Pancreas (tissue), 10 donors: ENCODE results near the gene SORT1. TPM values are rescaled to one million over a fixed set of nuclear protein-coding genes. Genes with fewer than 3 reads are reported as not detected.

Experiments
- ATAC-seq, 4 donors: fragments of 200-7000 bp; cut with Tn5 transposase; one replicate each; pipeline versions ENCODE4 v1.8.0 to v1.9.1; 2020; ENCODE audit warnings: mild to moderate bottlenecking in 4 of 4, moderate library complexity in 4 of 4
- DNase-seq, 6 donors: peaks; one replicate each; pipeline ENCODE4 v3.0.0-alpha.2; 2020
- FAIRE-seq: peaks from 2 replicates; lab custom pipeline; 2012; peaks lifted over from hg19 to GRCh38; lab: Jason Lieb, UNC
- H3K27ac ChIP-seq, 4 donors: fragments of 200-600 bp; sonication (generic); 1 replicate in 3 of 4; 2 replicates in 1 of 4; pipeline versions ENCODE4 v1.5.0 to v1.8.0; 2020
- H3K27me3 ChIP-seq, 4 donors: fragments of 200-600 bp; one replicate each; pipeline ENCODE4 v1.8.0; 2021
- H3K36me3 ChIP-seq, 3 donors: fragments of 200-600 bp; sonication (generic) in 1 of 3; one replicate each; pipeline versions ENCODE4 v1.5.0 to v1.8.0; 2020 to 2021
- H3K4me1 ChIP-seq, 3 donors: fragments of 200-600 bp; one replicate each; pipeline ENCODE4 v1.8.0; 2021
- H3K4me3 ChIP-seq, 4 donors: fragments of 200-600 bp; sonication (generic) in 2 of 4; one replicate each; pipeline versions ENCODE4 v1.5.0 to v1.8.0; 2020 to 2021
- H3K9me3 ChIP-seq, 4 donors: fragments of 200-600 bp; one replicate each; pipeline ENCODE4 v1.8.0; 2021
- WGBS, 2 donors: extraction: QIAGEN DNeasy Blood & Tissue Kit; methylation state at CpG; one replicate each; pipeline ENCODE4 v1.1.7; 2013; 5-methylcytosine and 5-hydroxymethylcytosine counted together
- intact Hi-C, 3 donors: fragments of 100-400 bp; cut with DNase I; formaldehyde crosslinking; loops; one replicate each; pipeline versions ENCODE4 v1.11.1 to v1.14.2; 2022
- polyA plus RNA-seq, 2 donors: library from polyadenylated mRNA; stranded (reverse); fragments of 200-250 nt; gene quantifications; one replicate each; pipeline ENCODE4 v1.2.3, GENCODE V29; 2013
- total RNA-seq, 6 donors: library from RNA; stranded (reverse); fragmentation: NEBNext Ultra II Directional in 4 of 6; extraction: Animal tissue kit (Norgen Biotek cat#: 25700) in 4 of 6; gene quantifications; one replicate each; pipeline versions ENCODE4 v1.2.1 to v1.2.4, GENCODE V29; 2021 to 2023
- TF ChIP-seq, protein P1 (sequence below), 4 donors: fragments of 200-600 bp; sonication (generic) in 3 of 4; IDR thresholded peaks; one replicate each; pipeline versions ENCODE4 v1.5.0 to v1.8.0; 2021; ENCODE audit warnings: antibody characterized with exemption in 4 of 4
- donor health status: healthy with polysubstance abuse.
- donor health status: DM: no; HTN: no; CAD: no; lungs with moderate emphysema.
- donor health status: DM: no; HTN: no; CAD: no.
- donor health status: control.
- donor health status: control.
- donor health status: Bipolar disorder and iron deficiency.
- donor health status: DM: yes; HTN: yes; CAD: no.
- donor health status: DM: no; HTN: no; CAD: no.
- donor health status: DM: no; HTN: no; CAD: no.
- donor health status: DM: yes; HTN: yes; CAD: no.

SORT1 gene
- total and polyA plus RNA-seq, 8 donors, result 10.4 to 60.7 (median 25.1) TPM

DNA sequence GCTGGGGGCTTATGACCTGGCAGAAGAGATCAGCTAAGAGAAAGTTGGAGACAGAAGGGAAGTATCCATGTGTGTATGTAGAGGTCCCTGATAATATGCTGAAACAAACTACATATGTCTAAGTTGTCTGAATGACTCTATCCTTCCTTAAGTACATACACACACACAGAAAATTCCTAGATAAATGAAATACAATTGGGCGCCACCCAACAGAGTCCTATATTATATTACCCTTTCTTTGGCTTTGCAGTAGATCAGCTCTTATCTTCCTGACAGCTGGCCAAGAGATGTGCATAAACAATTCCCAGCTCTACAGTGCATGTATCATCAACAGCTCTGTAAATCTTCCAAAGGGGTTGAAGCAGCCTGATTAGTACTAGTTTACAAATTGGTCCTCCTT is 40.1 kb downstream of the SORT1 start:
- WGBS, 2 donors, result 87 to 96% methylated on average over 1 of the region's 1 CpG
- H3K9me3 ChIP-seq, result no peaks in the 10 kb centered on the region
- H3K4me3 ChIP-seq, result no peak overlapping the region
- DNase-seq (no peak), FAIRE-seq (no peak), ATAC-seq (no peak)
- TF ChIP-seq, protein P1, sequence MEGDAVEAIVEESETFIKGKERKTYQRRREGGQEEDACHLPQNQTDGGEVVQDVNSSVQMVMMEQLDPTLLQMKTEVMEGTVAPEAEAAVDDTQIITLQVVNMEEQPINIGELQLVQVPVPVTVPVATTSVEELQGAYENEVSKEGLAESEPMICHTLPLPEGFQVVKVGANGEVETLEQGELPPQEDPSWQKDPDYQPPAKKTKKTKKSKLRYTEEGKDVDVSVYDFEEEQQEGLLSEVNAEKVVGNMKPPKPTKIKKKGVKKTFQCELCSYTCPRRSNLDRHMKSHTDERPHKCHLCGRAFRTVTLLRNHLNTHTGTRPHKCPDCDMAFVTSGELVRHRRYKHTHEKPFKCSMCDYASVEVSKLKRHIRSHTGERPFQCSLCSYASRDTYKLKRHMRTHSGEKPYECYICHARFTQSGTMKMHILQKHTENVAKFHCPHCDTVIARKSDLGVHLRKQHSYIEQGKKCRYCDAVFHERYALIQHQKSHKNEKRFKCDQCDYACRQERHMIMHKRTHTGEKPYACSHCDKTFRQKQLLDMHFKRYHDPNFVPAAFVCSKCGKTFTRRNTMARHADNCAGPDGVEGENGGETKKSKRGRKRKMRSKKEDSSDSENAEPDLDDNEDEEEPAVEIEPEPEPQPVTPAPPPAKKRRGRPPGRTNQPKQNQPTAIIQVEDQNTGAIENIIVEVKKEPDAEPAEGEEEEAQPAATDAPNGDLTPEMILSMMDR (IDR thresholded peaks at IDR 0.05), result no peak
- intact Hi-C loops, result no loop called here
- no peaks in the 10 kb centered on the region for H3K36me3 ChIP-seq
- H3K4me1 ChIP-seq, result no peaks in the 10 kb centered on the region
- H3K27ac ChIP-seq, result no peak overlapping the region
- no peaks in the 10 kb centered on the region for H3K27me3 ChIP-seq

- ATAC-seq (no peak), DNase-seq (no peak), FAIRE-seq (no peak)
- H3K9me3 ChIP-seq, result no peaks in the 10 kb centered on the region
- H3K27me3 ChIP-seq, result no peaks in the 10 kb centered on the region
- TF ChIP-seq, protein P1 (IDR thresholded peaks at IDR 0.05), result no peak
- H3K4me3 ChIP-seq, result no peak overlapping the region
- no peak overlapping the region for H3K27ac ChIP-seq
- H3K36me3 ChIP-seq, result peaks cover 0 to 5% (median 0%) of the 10 kb centered on the region in 3 donors
- WGBS, 2 donors, result 93 to 94% methylated on average over 1 of the region's 1 CpG
- intact Hi-C loops, result no loop called here
- no peaks in the 10 kb centered on the region for H3K4me1 ChIP-seq
These were observed 40.8 kb downstream of the SORT1 start for GRCh38 chr1:109356915-109357314.

DNA sequence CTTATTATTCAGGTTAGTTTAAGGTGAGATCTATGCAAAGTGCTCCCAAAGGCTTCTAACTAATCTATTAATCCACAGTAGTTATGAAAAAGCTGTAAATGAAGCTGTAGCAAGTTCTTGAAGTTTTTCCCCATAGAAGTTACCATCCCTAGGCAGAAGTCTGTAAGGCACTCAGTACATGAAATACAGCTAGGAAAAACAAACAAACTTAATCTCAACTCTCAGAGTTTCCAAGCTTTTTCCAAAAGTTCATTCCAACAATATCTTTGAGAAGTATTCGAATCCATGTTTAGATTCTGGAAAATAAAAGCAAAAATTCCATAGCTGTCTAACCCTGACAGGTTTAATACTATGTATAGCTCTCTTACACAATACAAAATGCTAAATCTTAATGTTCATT is 41.2 kb downstream of the SORT1 start:
- Histone ChIP-seq H3K4me3 (no peak overlapping the region), H3K4me1 (no peaks in the 10 kb centered on the region), H3K36me3 (peaks cover 0 to 5% (median 0%) of the 10 kb centered on the region in 3 donors), H3K9me3 (no peaks in the 10 kb centered on the region), H3K27me3 (no peaks in the 10 kb centered on the region), H3K27ac (no peak overlapping the region)
- intact Hi-C loops, result no loop called here
- DNase-seq (no peak), FAIRE-seq (no peak), ATAC-seq (no peak)
- TF ChIP-seq, protein P1 (IDR thresholded peaks at IDR 0.05), result no peak
- 37 to 41% methylated on average over 1 of the region's 1 CpG for WGBS, 2 donors

DNA sequence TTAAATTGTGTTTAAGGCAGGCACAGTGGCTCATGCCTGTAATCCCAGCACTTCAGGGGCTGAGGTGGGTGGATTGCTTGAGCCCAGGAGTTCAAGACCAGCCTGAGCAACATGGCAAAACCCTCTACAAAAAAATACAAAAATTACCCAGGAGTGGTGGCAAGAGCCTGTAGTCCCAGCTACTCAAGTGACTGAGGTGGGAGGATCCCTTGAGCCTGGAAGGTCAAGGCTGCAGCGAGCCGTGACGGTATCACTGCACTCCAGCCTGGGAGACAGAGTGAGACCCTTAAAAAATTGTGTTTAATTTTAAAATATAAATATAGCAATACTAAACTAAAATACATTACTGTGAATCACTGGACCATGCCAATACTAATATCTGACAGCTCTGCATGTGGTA is 42.8 kb downstream of the SORT1 start:
- H3K36me3 ChIP-seq, result peaks cover 0 to 5% (median 0%) of the 10 kb centered on the region in 3 donors
- H3K4me1 ChIP-seq, result no peaks in the 10 kb centered on the region
- no peak for ATAC-seq
- H3K4me3 ChIP-seq, result no peak overlapping the region
- DNase-seq, result no peak
- no peak overlapping the region for H3K27ac ChIP-seq
- intact Hi-C loops, result no loop called here
- FAIRE-seq, result no peak
- TF ChIP-seq, protein P1 (IDR thresholded peaks at IDR 0.05), result no peak
- H3K27me3 ChIP-seq, result no peaks in the 10 kb centered on the region
- 92 to 93% methylated on average over 3 of the region's 3 CpGs for WGBS, 2 donors
- no peaks in the 10 kb centered on the region for H3K9me3 ChIP-seq

DNA sequence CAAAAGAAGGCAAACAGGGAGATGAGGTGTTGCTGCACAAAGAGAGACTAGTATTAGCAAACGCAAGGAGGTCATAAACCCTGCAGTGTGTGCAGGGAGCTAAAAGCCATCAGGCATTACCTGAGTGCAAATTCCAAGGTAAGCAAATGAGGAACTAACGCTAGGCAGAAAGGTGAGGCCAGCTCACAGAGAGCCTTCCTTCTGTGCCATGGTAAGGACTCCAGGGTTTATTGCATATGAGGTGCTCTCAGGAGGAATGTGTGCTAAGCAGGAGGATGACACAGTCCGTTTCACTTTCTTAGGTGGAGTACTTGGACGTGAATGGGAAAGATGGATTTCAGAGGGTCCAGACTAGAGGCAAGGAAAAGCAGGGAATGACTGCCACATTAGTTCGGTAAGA is 46.3 kb downstream of the SORT1 start:
- Histone ChIP-seq H3K27me3 (no peaks in the 10 kb centered on the region), H3K4me1 (no peaks in the 10 kb centered on the region), H3K27ac (no peak overlapping the region), H3K4me3 (no peak overlapping the region), H3K36me3 (peaks cover 0 to 5% (median 0%) of the 10 kb centered on the region in 3 donors), H3K9me3 (no peaks in the 10 kb centered on the region)
- TF ChIP-seq, protein P1 (IDR thresholded peaks at IDR 0.05), result no peak
- intact Hi-C loops, result no loop called here
- FAIRE-seq, result no peak
- DNase-seq, result no peak
- WGBS, 2 donors, result 93 to 97% methylated on average over 5 of the region's 5 CpGs
- no peak for ATAC-seq
